Nephron (organoid): ENCODE measurements around the gene EME2.

Experiments used
- H3K27ac Mint-ChIP-seq, 3 experiments: 2 replicates each; pipeline ENCODE4 v1.8.0; 2020; ENCODE audit warnings: mixed read lengths in 3 of 3, mild to moderate bottlenecking in 2 of 3, moderate library complexity in 1 of 3
- H3K27me3 Mint-ChIP-seq: 2 replicates; pipeline ENCODE4 v1.8.0; 2021; ENCODE audit warnings: low read depth, mild to moderate bottlenecking, moderate library complexity, mixed read lengths
- H3K36me3 Mint-ChIP-seq: 2 replicates; pipeline ENCODE4 v1.8.0; 2020; ENCODE audit warnings: low read depth, mixed read lengths
- H3K4me1 Mint-ChIP-seq: 2 replicates; pipeline ENCODE4 v1.8.0; 2020; ENCODE audit warnings: mixed read lengths
- H3K4me3 Mint-ChIP-seq, 3 experiments: 2 replicates each; pipeline ENCODE4 v1.8.0; 2020; ENCODE audit warnings: mild to moderate bottlenecking in 3 of 3, mixed read lengths in 3 of 3, moderate library complexity in 2 of 3
- H3K9me3 Mint-ChIP-seq: 2 replicates; pipeline ENCODE4 v1.8.0; 2020; ENCODE audit warnings: mixed read lengths
- CTCF ChIP-seq, 3 experiments: fragments of 200-600 bp; sonication (generic); IDR thresholded peaks; one replicate each; pipeline ENCODE4 v1.5.0; 2021; ENCODE audit warnings: antibody characterized with exemption in 3 of 3; ENCODE audit not compliant: unreplicated experiment in 3 of 3

Gene EME2

GRCh38 chr16:1747934-1748333 is 24.7 kb upstream of the EME2 start:
- Mint-ChIP-seq H3K27me3 (no peaks in the 10 kb centered on the region), H3K36me3 (peaks cover 22% of the 10 kb centered on the region), H3K4me3 (no peak overlapping the region), H3K9me3 (no peaks in the 10 kb centered on the region), H3K27ac (no peak overlapping the region), H3K4me1 (no peaks in the 10 kb centered on the region)
- no peak for TF ChIP-seq CTCF (IDR thresholded peaks at IDR 0.05; ENCODE audit: unreplicated experiment in 3 of 3)

DNA sequence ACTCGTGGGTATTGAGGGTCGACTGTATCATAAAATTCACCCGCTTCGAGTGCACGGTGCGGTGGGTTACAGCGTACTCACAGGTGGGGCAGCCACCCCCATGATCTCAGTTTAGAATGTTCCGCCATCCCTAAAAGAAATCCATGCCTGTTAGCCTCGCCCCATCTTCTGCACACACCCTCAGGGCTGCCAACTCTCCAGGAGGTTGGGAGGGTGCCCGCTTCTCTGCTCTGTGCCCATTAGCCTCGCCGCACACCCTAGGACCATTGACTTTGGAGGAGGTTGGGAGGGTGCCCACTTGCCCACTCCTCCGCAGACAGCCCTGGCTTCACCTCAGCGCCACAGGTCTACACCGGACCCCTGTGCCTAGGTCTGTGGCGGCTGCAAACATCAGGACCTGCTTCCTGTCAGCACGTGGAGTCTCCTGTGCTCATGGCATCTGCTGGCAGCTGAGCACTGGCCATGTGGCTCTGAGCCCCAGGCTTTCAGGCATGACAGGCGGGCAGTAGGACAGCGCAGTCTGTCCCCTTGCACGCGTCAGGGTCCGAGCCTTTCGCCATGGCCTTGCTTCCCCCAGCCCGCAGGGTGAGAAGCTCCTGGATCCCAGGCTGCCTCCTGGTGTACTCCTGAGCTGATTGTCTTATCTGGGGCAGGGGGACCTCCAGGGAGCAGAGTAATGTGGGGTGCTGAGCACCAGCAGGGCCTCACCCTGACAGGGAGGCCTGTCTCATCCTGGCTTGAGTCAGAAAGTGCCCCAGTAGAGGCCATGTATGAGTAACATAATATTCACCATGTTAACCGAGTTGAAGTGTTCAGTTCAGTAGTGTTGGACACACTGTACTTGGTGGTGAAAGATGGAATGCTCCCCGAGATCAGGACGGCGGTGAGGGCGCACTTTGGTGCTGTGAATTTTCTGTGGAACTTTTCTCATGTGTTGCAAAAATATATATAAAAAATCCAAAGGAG is 23.2 kb upstream of the EME2 start:
- TF ChIP-seq CTCF (IDR thresholded peaks at IDR 0.05; ENCODE audit: unreplicated experiment in 3 of 3): no peak
- H3K9me3 Mint-ChIP-seq: no peaks in the 10 kb centered on the region
- peaks cover 23% of the 10 kb centered on the region for H3K36me3 Mint-ChIP-seq

GRCh38 chr16:1751946-1752345 is 20.7 kb upstream of the EME2 start:
- Mint-ChIP-seq H3K27me3 (no peaks in the 10 kb centered on the region), H3K4me3 (no peak overlapping the region), H3K27ac (no peak overlapping the region), H3K9me3 (no peaks in the 10 kb centered on the region), H3K4me1 (no peaks in the 10 kb centered on the region), H3K36me3 (peaks cover 28% of the 10 kb centered on the region)
- TF ChIP-seq CTCF (IDR thresholded peaks at IDR 0.05; ENCODE audit: unreplicated experiment in 3 of 3): no peak

More for the DNA sequence above, 23.2 kb upstream of the EME2 start:
- H3K27ac Mint-ChIP-seq: no peak overlapping the region
- H3K4me3 Mint-ChIP-seq: no peak overlapping the region
- no peaks in the 10 kb centered on the region for H3K27me3 Mint-ChIP-seq
- no peaks in the 10 kb centered on the region for H3K4me1 Mint-ChIP-seq

DNA sequence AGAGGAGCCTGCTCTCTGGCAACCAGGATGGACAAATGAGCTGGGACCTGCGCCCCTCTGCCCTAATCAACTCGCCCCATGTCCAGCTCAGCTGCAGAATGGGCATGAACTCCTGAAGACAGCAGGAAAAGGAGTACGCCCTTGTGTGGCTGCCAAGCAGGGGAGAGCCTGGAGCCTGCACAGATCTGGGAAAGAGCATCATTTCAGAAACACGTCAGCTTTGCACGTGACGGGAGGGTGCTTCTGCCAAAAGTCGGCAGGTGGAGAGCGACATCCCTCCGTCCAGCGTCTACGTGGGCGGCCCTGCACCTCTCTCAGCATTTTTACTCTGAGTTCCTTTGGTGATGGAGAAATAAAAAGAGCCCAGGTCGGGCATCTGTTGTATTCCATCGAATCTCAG is 19.8 kb upstream of the EME2 start:
- H3K4me3 Mint-ChIP-seq: no peak overlapping the region

GRCh38 chr16:1754204-1754603 is 18.4 kb upstream of the EME2 start:
- Mint-ChIP-seq H3K4me1 (no peaks in the 10 kb centered on the region), H3K27me3 (no peaks in the 10 kb centered on the region), H3K4me3 (no peak overlapping the region), H3K9me3 (no peaks in the 10 kb centered on the region), H3K36me3 (peaks cover 24% of the 10 kb centered on the region), H3K27ac (no peak overlapping the region)
- no peak for TF ChIP-seq CTCF (IDR thresholded peaks at IDR 0.05; ENCODE audit: unreplicated experiment in 3 of 3)

More for the DNA sequence above, 19.8 kb upstream of the EME2 start:
- no peaks in the 10 kb centered on the region for H3K27me3 Mint-ChIP-seq
- peaks cover 24% of the 10 kb centered on the region for H3K36me3 Mint-ChIP-seq
- no peak for TF ChIP-seq CTCF (IDR thresholded peaks at IDR 0.05; ENCODE audit: unreplicated experiment in 3 of 3)
- H3K27ac Mint-ChIP-seq: no peak overlapping the region
- no peaks in the 10 kb centered on the region for H3K4me1 Mint-ChIP-seq
- no peaks in the 10 kb centered on the region for H3K9me3 Mint-ChIP-seq
